Measurements from ENCODE around the gene KLHL2. TPM values are rescaled to one million over a fixed set of nuclear protein-coding genes. Genes with fewer than 3 reads are reported as not detected.
A peak's percentile ranks its signal among the peaks of the same experiment; 100 is the strongest.

The KLHL2 gene
- total RNA-seq, 1 experiment from 2014 or later: 11.8 TPM

GRCh38 chr4:165361810-165362209 is 154.4 kb downstream of the KLHL2 start:
- DNase-seq (ENCODE audit: low read depth): no peak

GRCh38 chr4:165364452-165365080 is 157.2 kb downstream of the KLHL2 start:
- DNase-seq (ENCODE audit: low read depth): peak; percentile 3

GRCh38 chr4:165367040-165367439 is 159.7 kb downstream of the KLHL2 start:
- DNase-seq (ENCODE audit: low read depth): peak; percentile 5

- DNase-seq (ENCODE audit: low read depth): no peak
Observed at GRCh38 chr4:165368114-165368513, 160.8 kb downstream of the KLHL2 start.

- no peak for DNase-seq (ENCODE audit: low read depth)
Observed at GRCh38 chr4:165368567-165368966, 161.2 kb downstream of the KLHL2 start.

- DNase-seq (ENCODE audit: low read depth): no peak
Observed at GRCh38 chr4:165369522-165369921, 162.2 kb downstream of the KLHL2 start.

- DNase-seq (ENCODE audit: low read depth): no peak
Observed at GRCh38 chr4:165370530-165370929, 163.2 kb downstream of the KLHL2 start.

Other genes starting within 250 kb of the KLHL2 start
- not detected in 2 replicates for gene TRIM61, start 229.9 kb upstream of the KLHL2 start, total RNA-seq (2014; rRNA removed; shearing (Covaris generic))
- gene TRIM60, start 175.6 kb upstream of the KLHL2 start, total RNA-seq (2014; rRNA removed; shearing (Covaris generic)): not detected in 2 replicates
- not detected in 2 replicates for gene TRIM75, start 153.7 kb upstream of the KLHL2 start, total RNA-seq (2014; rRNA removed; shearing (Covaris generic))
- 5.4 and 7.3 TPM in 2 replicates for gene TMEM192, start 94.7 kb upstream of the KLHL2 start, total RNA-seq (2014; rRNA removed; shearing (Covaris generic))
- gene MSMO1, start 120.1 kb downstream of the KLHL2 start, total RNA-seq (2014; rRNA removed; shearing (Covaris generic)): 41.6 and 41.8 TPM in 2 replicates
- 9.8 and 10.2 TPM in 2 replicates for gene CPE, start 171.4 kb downstream of the KLHL2 start, total RNA-seq (2014; rRNA removed; shearing (Covaris generic))